Measurements from ENCODE around the gene KDM4F.

GRCh38 chr11:95091663-95092180, 42.5 kb downstream of the KDM4F start:
- TF ChIP-seq TP53 (CRISPR knock-in tag; IDR thresholded peaks at IDR 0.05) (no peak), CHD4 (IDR thresholded peaks at IDR 0.05; ENCODE audit: borderline replicate concordance) (no peak), CHD2 (IDR thresholded peaks at IDR 0.05; ENCODE audit: low read length, partially characterized antibody) (no peak), SREBF2 (IDR thresholded peaks at IDR 0.05) (no peak)

All from A549 (cell line).